NCI-H146 treated with DMSO at 0.1 percent for 48 hours (cell line): ENCODE results near the gene THSD1.
"Not testable (repeated sequence)": the region's sequence is repeated elsewhere in the genome, so short reads cannot be mapped to it uniquely, and the experiment has no call there.

ENCODE experiments used
- DNase-seq: peaks from one replicate; lab custom pipeline; 2025; ENCODE audit not compliant: unreplicated experiment; lab: John Stamatoyannopoulos, UW

The THSD1 gene

GRCh38 chr13:52412128-52412527 is 6.2 kb upstream of the THSD1 start:
- DNase-seq, result no peak

- DNase-seq, result no peak
These were observed 5.7 kb upstream of the THSD1 start for GRCh38 chr13:52411629-52412028.

GRCh38 chr13:52408071-52408658 is 2.2 kb upstream of the THSD1 start:
- DNase-seq, result not testable (repeated sequence)

- DNase-seq, result not testable (repeated sequence)
These were observed 1.5 kb upstream of the THSD1 start for GRCh38 chr13:52407436-52407835.

GRCh38 chr13:52406629-52407028 is 657 bp upstream of the THSD1 start:
- DNase-seq, result no peak

GRCh38 chr13:52405369-52405766 is 604 bp downstream of the THSD1 start:
- DNase-seq, result no peak

- no peak for DNase-seq
These were observed 6.3 kb downstream of the THSD1 start for GRCh38 chr13:52399708-52400107.

- DNase-seq, result no peak
These were observed 6.9 kb downstream of the THSD1 start for GRCh38 chr13:52399046-52399445.

- DNase-seq, result no peak
These were observed 10.3 kb downstream of the THSD1 start for GRCh38 chr13:52395704-52396103.

GRCh38 chr13:52394586-52394985 is 11.4 kb downstream of the THSD1 start:
- DNase-seq, result no peak

- DNase-seq, result no peak
These were observed 12.2 kb downstream of the THSD1 start for GRCh38 chr13:52393572-52394357.

- no peak for DNase-seq
These were observed 18.3 kb downstream of the THSD1 start for GRCh38 chr13:52387721-52388120.

- no peak for DNase-seq
These were observed 20.1 kb downstream of the THSD1 start for GRCh38 chr13:52385870-52386269.

- DNase-seq, result no peak
These were observed 22.6 kb downstream of the THSD1 start for GRCh38 chr13:52383366-52383765.

GRCh38 chr13:52378312-52378711 is 27.7 kb downstream of the THSD1 start:
- DNase-seq, result no peak

- no peak for DNase-seq
These were observed 28.1 kb downstream of the THSD1 start for GRCh38 chr13:52377898-52378297.

- no peak for DNase-seq
These were observed 31.0 kb downstream of the THSD1 start for GRCh38 chr13:52374873-52375411.

- DNase-seq, result no peak
These were observed 31.6 kb downstream of the THSD1 start for GRCh38 chr13:52374389-52374788.

GRCh38 chr13:52373277-52373676 is 32.7 kb downstream of the THSD1 start:
- not testable (repeated sequence) for DNase-seq

- DNase-seq, result no peak
These were observed 34.2 kb downstream of the THSD1 start for GRCh38 chr13:52371736-52372247.

GRCh38 chr13:52366291-52366690 is 39.7 kb downstream of the THSD1 start:
- no peak for DNase-seq
